ENCODE measurements around the gene STXBP5L.
"Not testable (repeated sequence)": the region's sequence is repeated elsewhere in the genome, so short reads cannot be mapped to it uniquely, and the experiment has no call there.

STXBP5L gene

DNA sequence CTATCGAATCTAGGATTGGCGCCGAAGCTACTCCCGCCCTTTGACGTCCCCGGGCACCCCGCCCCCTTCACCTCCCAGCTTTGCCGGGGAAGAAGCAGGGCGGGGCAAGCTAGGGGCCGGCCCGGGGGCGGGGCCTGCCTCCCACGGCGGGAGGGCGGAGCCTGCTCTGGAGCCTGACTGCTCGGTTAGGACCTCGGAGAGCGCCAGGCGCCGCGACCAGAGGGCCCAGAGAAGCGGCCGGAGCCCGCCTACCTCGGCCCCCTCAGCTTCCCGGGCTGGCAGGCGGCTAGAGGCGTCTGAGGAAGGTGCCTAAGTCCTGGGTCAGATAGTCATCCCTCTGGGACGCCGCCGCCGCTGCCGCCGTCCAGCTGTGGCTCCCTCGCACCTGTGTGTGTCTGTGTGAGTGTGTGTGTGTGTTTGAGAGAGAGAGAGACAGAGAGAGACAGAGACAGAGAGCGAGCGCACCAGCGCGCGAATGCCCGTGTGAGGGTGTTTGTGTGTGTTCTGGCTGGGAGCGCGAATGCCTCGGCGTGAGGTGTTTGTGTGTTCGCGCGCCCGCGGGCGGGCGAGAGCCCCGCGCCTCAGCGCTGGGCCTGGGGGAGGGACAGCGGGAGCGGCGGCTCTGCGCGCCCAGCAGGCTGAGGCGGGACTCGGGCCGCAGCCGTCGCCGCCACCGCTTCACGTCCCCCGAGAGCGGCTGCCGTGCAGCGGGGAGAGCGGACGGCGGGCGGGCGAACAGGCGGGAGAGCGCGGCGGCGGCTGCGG is at the start of gene STXBP5L:
Gene STXBP5L (plus strand): TSS at position 176 of the 765 bp plus-strand sequence. CDS start 1,374 bp downstream, outside the sequence.
- peak; percentile 94 for DNase-seq (ENCODE audit: low spot score)

DNA sequence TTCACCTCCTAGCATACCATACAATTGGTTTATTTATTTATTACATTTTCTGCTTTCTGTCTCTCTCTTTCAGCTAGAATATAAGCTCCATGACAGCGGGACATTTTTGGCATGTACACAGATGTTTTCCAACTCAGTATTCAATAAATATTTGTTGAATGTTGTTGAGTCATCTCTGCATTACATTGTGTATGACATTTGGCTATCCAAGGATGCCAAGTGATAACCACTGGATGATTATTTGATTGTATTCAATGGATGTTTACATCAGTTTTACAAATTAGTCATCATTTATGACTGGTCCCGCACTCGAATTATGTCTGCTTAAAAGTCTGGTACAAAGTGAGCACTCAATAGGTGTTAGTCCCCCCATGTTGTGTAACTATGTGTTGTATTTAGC is 49.5 kb upstream of the STXBP5L start:
- DNase-seq (ENCODE audit: low spot score): no peak

DNA sequence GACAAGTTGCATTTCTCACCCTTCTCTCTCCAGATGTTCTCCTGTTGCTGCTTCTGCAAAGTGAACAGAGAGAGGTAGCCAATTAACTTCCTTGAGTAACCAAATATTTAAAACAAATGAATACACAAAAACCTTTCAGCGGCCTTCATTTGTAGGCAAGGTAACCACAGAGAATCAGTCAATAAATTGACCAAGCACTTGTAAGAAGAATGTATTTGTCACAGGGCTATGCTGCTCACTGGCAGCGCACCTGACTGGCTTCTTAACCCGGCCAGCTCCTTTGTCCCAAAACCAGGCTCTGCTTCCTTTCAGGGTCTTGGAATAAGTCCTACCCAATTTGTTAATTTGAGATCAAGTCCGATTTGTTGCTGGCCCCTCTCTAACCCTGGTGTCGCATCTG is 43.5 kb upstream of the STXBP5L start:
- DNase-seq (ENCODE audit: low spot score): no peak

DNA sequence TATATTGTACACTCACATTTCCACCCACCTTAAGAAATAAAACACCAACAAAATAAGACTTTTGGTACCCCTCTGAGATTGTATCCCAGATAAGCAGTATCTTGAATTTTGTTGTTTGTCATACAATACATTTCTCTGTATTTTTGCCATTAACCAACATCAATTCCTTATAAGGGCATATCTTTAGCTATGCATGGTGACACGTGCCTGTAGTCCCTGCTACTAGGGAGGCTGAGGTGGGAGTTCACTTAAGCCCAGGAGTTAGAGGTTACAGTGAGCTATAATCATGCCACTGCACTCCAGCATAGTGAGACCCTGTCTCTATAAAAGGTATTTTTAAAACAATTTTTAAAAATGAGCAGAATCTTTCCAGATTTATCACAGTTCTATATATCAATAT is 32.5 kb upstream of the STXBP5L start:
- no peak for DNase-seq (ENCODE audit: low spot score)

DNA sequence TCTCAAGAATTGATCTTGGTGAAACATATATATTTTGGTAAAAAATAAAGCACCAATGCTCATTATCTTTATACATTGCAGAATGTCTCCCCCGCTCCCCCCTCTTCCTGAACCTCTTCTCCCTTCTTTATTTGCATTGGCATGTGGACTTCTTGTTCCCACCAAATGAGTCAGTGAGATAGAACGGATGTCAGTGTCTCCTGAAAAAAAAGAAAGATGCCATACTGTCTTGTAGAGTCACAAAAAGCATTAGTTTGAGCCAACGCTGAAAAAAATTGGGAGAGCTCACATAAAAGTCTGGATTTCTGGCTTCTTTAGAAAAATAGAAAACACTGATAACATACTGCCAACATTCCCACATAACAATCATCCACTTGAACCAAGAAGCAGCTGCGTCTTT is 32.0 kb upstream of the STXBP5L start:
- no peak for DNase-seq (ENCODE audit: low spot score)

DNA sequence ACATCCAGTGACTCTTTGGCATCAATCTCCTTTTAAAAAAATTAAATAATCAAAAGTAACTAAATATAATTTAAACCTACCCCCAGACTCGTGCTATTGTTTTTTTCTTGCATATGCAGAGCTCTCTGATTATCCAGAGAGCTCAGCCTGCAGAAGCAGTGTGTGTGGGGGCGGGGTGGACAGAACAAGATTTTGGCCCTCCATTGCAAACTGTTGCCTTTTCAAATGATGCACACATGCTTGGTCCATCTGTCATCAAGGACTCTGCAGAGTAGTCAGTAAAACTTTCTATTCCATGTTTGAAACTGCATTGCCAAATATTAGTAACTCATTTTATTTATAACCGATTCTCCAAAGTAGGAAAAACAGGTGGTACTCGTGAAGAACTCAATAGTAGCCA is 28.6 kb upstream of the STXBP5L start:
- no peak for DNase-seq (ENCODE audit: low spot score)

DNA sequence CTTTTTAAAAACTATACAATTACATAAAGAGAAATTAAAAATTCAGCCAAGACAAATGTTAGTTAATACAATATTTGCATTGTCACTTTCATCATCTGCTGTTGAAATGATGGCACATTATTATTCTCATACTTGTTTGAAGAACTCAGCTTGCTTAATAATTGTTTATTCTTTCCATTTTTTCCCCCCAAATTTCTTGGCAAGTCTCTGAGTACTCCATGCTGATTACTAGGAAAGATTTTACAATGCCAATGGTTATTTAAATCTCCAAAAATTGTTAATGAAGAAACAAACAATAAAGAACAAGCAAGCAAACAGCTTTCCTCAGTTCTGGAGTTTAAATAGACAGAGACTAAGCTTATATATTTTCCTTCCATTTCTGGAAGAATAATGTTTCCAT is 15.1 kb upstream of the STXBP5L start:
- no peak for DNase-seq (ENCODE audit: low spot score)

DNA sequence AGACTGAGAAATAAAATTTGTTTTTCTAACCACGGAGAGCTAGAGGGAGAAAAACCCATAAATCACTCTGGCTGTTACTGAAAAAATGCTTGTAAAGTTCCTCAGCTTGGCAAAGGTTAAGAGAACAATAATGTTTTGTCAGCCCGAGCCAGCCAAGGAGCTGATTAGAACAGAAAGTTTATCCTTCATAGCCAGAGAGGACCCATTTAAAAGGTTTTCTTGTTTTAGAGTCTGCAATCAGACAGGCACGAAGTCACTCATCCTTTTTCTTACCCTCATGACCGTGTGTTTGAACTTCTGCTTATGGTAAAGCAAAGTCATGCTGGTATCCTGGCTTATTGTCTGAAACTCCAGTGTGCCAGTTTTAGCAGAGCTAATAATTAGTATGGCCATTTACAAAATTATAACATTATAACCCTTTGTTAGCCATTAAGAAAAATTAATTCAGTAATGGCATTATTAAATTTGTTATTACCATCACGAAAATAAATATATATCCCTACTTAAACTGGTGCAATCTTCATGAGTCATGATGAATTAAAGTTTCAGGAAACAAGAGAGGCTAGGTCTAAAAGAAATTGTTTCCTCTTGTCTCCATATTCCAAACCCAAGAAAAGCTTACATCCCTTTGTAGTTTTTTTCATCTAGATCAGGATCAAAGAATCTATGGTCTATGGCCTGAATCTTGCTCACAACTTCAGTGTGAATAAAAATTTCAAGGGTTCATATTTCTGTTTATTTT is 13.5 kb upstream of the STXBP5L start:
- no peak for DNase-seq (ENCODE audit: low spot score)

DNA sequence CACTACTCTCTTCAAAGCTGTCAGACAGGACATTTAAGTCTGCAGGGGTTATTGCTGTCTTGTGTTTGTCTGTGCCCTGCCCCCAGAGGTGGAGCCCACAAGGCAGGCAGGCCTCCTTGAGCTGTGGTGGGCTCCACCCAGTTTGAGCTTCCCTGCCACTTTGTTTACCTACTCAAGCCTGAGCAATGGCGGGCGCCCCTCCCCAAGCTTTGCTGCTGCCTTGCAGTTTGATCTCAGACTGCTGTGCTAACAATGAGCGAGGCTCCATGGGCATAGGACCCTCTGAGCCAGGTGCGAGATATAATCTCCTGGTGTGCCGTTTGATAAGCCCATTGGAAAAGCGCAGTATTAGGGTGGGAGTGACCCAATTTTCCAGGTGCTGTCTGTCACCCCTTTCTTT is 6.3 kb upstream of the STXBP5L start:
- not testable (repeated sequence) for DNase-seq (ENCODE audit: low spot score)

DNA sequence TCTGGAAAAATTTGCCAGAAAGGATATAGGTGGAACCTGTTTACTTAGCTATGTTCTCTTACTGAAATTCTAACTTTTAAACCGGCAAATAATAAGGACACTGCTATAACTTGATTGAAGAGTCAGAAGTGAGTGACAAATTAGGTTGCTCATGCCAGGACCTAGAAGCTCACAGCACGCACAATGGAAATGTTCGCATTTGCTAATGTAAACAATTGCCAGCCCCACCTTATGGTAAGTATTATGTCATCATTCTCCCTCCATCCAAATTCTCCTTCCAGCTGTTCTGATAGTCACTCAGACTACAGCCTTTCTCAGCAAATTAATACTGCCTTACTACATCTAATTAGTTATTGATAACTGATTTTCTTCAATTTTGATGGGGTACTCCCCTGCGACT is 4.8 kb upstream of the STXBP5L start:
- DNase-seq (ENCODE audit: low spot score): no peak

DNA sequence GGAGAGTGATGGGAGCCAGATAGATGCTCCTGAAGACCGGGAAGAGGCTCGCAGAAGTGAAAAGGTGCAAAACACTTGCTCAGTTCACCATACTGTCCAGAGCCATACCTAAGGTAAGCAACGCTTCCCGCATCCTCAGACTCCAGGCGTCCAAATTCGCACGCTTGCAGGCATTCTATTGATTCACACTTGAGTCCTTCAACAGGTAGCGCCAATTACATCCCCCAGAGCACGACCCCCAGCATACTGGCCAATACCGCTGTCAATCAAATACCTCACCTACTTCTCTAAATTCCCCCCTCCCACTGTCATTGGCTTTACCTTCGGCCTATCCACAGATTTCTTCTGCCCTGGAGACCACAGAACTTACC is 361 bp upstream of the STXBP5L start:
- DNase-seq (ENCODE audit: low spot score): no peak

DNA sequence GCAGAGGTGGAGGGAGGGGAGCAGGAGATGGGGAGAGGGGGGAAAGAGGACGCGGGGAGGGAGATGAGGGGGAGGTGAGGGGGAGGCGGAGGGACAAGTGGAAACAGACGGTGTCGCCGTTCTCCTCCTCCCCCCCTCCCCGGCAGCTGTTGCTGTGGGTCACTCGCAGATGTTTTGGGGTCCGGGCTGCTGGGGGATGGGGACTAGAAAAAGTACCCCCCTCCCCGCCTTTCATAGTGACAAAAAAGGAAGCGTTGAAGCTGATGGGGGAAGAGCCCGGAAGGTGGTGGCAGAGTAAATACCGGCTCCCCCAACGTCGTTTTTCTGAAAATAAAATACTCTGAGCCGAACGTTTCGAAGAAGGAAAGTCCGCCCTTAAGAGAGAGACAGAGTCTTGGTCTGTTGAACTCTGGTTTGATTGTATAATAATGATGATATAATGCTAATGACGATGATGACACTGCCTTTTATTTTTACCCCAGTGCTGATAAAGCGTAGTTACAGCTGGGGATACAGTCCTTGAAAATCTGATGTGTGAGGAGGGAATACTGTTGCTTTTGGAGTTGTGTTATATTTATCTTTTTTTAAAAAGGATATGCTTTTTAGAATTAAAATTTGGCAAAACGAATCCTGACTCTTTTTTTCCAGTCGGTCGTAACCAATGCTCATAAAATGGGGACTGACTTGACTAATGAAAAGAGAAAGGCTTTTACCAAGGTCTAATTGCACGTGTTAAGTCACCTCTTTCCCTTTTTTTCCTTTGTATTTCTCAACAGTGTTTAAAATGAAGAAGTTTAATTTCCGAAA is 993 bp downstream of the STXBP5L start:
- DNase-seq (ENCODE audit: low spot score): no peak

DNA sequence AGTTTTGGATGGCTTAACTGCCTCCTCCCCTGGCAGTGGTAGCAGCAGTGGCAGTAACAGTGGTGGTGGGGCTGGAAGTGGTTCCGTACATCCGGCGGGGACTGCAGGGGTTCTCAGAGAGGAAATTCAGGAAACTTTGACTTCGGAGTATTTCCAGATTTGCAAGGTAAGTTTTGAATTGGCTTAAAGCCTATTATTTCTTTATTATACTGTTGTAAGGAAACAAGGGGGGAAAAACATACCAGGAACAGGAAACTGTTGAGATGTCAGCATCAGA is 1.5 kb downstream of the STXBP5L start:
- DNase-seq (ENCODE audit: low spot score): no peak

DNA sequence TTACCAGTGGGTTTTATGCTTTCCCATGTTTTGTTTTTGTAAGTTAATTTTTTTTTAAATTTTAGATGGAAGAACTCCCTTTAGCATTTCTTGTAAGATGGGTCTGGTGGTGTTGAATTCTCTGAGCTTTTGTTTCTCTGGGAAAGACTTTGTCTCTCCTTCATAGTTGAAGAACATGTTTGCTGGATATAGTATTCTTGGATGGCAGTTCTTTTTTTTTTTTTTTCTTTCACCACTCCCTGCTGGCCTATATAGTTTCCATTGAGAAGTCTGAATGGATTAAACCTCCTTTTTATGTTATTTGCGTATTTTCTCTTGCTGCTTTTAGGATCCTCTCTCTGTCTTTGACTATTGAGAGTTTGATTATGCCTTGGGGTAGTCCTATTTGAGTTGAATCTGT is 18.1 kb downstream of the STXBP5L start:
- DNase-seq (ENCODE audit: low spot score): no peak

DNA sequence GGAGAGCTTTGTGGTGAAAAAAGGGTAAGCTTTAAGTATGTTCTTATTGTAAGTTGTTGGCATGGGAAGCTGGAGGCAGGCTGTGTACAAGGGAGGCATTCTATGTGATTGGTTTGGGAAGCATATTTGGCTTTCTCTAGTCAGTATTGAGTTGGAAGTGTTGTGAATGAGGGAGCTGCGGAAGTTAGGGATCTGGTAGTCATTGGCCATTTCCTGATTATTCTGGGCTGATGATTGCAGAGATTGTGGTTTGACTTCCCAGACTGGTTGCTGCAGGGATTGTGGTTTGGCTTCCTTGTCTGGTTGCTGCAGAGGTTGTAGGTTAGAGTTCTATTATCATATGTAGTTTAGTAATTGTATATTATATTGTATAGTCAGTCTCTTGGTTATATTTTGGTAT is 21.0 kb downstream of the STXBP5L start:
- no peak for DNase-seq (ENCODE audit: low spot score)

DNA sequence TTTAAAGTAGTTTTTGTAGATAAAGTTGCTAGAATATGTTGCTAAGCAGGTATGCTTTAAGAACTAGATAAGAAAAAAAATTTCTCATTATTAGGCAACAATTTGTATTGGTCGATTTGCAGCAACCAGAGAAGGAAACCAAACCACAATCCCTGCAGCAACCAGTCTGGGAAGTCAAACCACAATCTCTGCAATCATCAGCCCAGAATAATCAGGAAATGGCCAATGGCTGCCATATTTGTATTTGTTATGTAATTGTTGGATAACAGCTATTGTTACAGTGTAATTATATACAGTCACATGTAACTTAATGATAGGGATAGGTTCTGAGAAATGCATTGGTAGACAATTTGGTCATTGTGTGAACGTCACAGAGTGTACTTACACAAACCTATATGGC is 23.6 kb downstream of the STXBP5L start:
- DNase-seq (ENCODE audit: low spot score): no peak

DNA sequence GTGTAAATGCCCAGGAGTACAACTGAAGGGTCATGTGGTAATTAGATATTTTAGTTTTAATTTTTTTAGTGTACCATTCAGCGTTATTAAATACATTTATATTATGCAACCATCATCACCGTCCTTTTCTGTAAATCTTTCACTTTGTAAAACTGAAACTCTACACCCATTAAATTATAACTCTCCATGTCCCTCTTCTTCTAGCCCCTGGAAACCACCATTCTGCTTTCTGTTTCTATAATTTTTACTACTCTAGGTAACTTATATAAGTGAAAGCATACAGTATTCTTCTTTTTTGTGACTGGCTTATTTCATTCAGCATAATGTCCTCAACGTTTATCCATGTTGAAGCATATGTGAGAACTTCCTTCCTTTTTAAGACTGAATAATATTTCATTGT is 48.1 kb downstream of the STXBP5L start:
- no peak for DNase-seq (ENCODE audit: low spot score)

DNA sequence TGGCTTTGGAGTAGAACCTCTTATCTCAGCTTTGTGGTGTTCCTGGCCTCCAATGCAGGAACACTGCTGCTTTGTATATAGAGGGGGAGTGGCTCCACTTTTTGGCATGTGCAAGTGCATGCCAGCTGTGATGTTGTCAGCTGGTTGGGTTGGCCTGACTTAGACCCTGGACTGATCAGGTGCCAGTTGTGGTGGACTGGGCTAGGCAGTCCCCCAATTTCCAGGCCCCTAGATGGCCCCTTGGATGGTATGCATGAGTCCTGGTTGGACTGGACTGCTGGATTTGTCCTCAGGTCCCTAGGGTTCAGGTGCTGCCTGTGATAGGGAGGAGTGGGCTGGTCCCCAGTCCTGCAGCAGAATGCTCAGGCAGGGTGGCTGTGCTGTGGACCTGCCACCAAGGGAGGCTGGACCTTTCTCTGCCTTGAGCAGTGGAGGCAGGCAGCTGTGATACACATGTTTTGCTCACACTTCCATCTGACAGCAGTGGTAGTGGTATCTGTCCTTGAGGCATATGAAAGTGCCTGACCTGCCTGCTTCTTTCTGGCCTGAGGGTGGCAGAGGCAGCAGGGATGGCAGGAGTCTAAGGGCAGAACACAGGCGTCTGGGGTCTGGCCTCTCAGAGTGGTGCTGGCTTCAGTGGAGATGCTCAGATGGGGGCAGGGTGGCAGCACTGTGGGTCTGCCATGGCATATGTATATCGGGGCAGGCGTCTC is 74.8 kb downstream of the STXBP5L start:
- DNase-seq (ENCODE audit: low spot score): no peak

DNA sequence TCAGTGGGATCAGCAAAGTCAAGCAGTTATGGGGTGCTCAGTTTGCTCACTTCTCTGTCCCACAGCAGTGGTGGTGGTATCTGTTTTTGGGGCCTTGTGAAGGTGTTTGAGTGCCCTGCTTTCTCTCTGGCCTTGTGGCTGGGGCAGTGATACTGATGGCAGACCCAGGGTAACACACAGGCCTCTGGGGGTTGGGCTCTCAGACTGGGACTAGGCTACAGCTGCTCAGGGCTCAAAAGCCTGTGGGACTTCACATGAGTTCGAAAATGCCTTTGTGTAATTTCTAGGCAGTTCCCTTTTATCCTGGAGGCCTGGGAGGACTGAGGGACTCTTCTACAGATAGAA is 75.3 kb downstream of the STXBP5L start:
- DNase-seq (ENCODE audit: low spot score): no peak

DNA sequence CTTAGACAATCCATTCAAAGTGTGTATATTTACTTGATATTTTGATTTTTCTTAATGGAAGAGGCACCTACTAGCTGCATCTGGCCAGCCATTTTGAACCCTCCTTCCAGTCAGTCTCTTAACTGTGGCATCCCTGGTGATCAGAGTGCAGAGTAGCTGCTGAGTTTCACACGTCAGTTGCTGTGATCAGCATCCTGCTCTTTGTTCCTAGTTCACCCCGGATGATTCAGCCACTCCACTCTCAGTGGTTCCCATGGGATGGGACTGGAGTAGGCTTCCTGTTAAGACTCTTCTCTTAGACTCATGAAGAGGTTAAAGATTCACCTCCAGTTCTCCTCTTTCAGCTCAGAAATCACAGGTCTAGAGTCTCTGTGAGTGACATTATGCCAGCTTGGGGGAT is 75.8 kb downstream of the STXBP5L start:
- DNase-seq (ENCODE audit: low spot score): no peak

DNA sequence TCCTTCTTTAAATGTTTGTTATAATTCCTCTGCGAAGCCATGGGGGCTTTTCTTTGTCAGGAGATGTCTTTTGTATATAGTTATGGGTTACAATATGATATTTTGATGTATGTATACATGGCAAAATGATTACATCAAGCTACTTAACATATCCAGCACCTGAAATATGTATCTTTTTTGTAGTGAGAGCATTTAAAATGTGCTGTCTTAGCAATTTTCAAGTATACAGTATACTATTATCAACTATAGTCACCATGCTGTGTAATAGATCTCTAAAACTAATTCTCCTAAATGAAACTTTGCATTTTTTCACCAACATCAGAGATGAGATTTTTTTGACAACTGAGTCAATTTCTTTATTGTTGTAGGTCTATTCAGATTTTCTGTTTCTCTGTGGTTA is 77.2 kb downstream of the STXBP5L start:
- no peak for DNase-seq (ENCODE audit: low spot score)

DNA sequence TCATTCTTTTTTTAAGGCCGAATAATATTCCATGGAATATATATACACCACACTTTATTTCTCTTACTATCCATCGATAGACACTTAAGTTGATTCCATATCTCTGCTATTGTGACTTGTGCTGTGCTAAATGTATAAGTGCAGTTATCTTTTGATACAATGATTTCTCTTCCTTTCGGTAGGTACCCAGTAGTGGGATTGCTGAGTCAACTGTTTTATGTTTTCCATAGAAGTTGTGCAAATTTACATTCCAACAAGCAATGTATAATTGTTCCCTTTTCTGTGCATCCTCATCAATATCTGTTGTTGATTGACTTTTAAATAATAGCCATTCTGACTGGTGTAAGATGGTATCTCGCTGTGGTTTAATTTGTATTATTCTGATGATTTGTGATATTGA is 81.0 kb downstream of the STXBP5L start:
- DNase-seq (ENCODE audit: low spot score): no peak

DNA sequence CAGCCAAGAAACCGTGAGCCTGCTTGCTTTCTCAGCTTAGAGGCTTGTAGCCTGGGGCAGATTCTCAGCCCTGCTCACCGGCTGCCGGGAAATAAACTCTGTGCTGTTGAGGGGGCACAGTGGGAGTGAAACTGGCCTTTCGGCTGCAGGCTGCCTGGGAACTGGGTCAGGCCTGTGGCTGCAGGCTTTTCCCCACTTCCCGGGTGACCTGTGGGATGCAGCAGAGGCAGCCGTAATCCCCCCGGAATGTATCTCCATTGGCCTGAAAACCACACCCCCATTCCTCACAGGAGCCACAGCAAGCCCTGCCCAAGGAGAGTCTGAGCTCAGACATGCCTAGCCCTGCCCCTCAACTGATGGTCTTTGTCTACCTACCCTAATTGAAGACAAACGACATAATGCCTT is 110.9 kb downstream of the STXBP5L start:
- DNase-seq (ENCODE audit: low spot score): no peak

Measured in D341Med (cell line).